Measurements from ENCODE around the gene GCC2. TPM values are rescaled to one million over a fixed set of nuclear protein-coding genes. Genes with fewer than 3 reads are reported as not detected.

Gene GCC2
- total RNA-seq, 5 donors from 2014 or later (not counting 1 experiment from before 2014, with no cell fraction given): 97.3 to 152 (median 135) TPM

- no peak overlapping the region for H3K4me3 ChIP-seq (ENCODE audit: control insufficient read depth in 1 of 2, extremely low read depth in 1 of 2, low read length in 1 of 2)
- H3K9me3 ChIP-seq: peaks cover 6% of the 10 kb centered on the region
- H3K4me1 ChIP-seq (ENCODE audit: control insufficient read depth in 1 of 2, extremely low read depth in 1 of 2, insufficient read depth in 2 of 2, low read length in 2 of 2): peaks cover 0 to 14% of the 10 kb centered on the region in 2 experiments
- peaks cover 11 to 75% of the 10 kb centered on the region in 2 donors for H3K36me3 ChIP-seq (ENCODE audit: control insufficient read depth in 2 of 2, extremely low read depth in 1 of 2, insufficient read depth in 1 of 2, low read length in 1 of 2)
- Mint-ChIP-seq H3K9me3 (peaks cover 15 to 25% (median 16%) of the 10 kb centered on the region in 3 donors), H3K4me3 (no peak overlapping the region), H3K27me3 (no peaks in the 10 kb centered on the region), H3K27ac (no peak overlapping the region), H3K4me1 (peaks cover 65 to 79% (median 78%) of the 10 kb centered on the region in 3 donors), H3K36me3 (peaks cover 87% of the 10 kb centered on the region)
- DNase-seq (no peak), ATAC-seq (replicated peaks in 1 of 4) (no peak)
- ChIA-PET POLR2A (no interaction called here), CTCF (no interaction called here)
- no peaks in the 10 kb centered on the region for H3K27me3 ChIP-seq (replicated peaks in 1 of 2; ENCODE audit: control insufficient read depth in 2 of 2, extremely low read depth in 1 of 2, insufficient read depth in 2 of 2, low read length in 1 of 2)
- no CpG with 5 or more reads among the region's 1 CpG for WGBS (ENCODE audit: insufficient coverage)
- H3K27ac ChIP-seq (ENCODE audit: low read length): no peak overlapping the region
Observed at GRCh38 chr2:108459441-108459840, 10.4 kb downstream of the GCC2 start.

- Mint-ChIP-seq H3K36me3 (peaks cover 85% of the 10 kb centered on the region), H3K27me3 (no peaks in the 10 kb centered on the region), H3K4me3 (peak overlapping the region in 1 of 3 donors; percentile 6), H3K9me3 (peaks cover 15 to 25% (median 16%) of the 10 kb centered on the region in 3 donors), H3K4me1 (peaks cover 66 to 77% (median 77%) of the 10 kb centered on the region in 3 donors), H3K27ac (peak overlapping the region in 1 of 2 donors; percentile 54)
- WGBS (ENCODE audit: insufficient coverage): no CpG with 5 or more reads among the region's 4 CpGs
- POLR2A ChIA-PET: interaction anchor here in 1 of 2 donors (0.6 kb wide), 1 partner anchor 11 kb away, joined by 3 read pairs; no protein-coding TSS in a partner anchor
- CTCF ChIA-PET: no interaction called here
- DNase-seq (no peak), ATAC-seq (replicated peaks in 1 of 4) (no peak)
- peaks cover 6% of the 10 kb centered on the region for H3K9me3 ChIP-seq
- peaks cover 0 to 14% of the 10 kb centered on the region in 2 experiments for H3K4me1 ChIP-seq (ENCODE audit: control insufficient read depth in 1 of 2, extremely low read depth in 1 of 2, insufficient read depth in 2 of 2, low read length in 2 of 2)
- no peak overlapping the region for H3K4me3 ChIP-seq (ENCODE audit: control insufficient read depth in 1 of 2, extremely low read depth in 1 of 2, low read length in 1 of 2)
- peaks cover 11 to 75% of the 10 kb centered on the region in 2 donors for H3K36me3 ChIP-seq (ENCODE audit: control insufficient read depth in 2 of 2, extremely low read depth in 1 of 2, insufficient read depth in 1 of 2, low read length in 1 of 2)
- no peaks in the 10 kb centered on the region for H3K27me3 ChIP-seq (replicated peaks in 1 of 2; ENCODE audit: control insufficient read depth in 2 of 2, extremely low read depth in 1 of 2, insufficient read depth in 2 of 2, low read length in 1 of 2)
- no peak overlapping the region for H3K27ac ChIP-seq (ENCODE audit: low read length)
Observed at GRCh38 chr2:108460345-108461037, 11.5 kb downstream of the GCC2 start.

DNA sequence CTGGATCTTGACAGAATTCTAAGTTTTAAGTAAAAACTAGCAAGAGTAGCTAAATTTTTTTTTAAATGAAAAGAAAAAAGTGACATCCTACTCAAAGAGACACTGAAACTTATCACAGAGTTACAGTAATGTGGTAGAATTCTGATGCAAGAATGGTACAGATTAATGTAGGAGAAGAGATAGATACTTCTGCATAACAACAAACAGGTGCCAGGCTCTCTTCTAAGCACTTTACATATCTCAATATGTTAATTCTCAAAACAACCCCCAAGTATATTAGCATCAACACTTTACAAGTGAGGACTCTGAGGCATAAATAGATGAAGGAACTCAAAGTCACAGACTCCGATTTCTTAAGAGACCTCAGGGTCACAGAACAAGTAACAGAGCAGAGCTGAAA lies 28.1 kb downstream of the GCC2 start:
- DNase-seq: no peak
- Mint-ChIP-seq H3K36me3 (peaks cover 69% of the 10 kb centered on the region), H3K27ac (no peak overlapping the region), H3K27me3 (no peaks in the 10 kb centered on the region), H3K4me3 (no peak overlapping the region), H3K4me1 (peaks cover 0 to 13% (median 0%) of the 10 kb centered on the region in 3 donors), H3K9me3 (no peaks in the 10 kb centered on the region)
- Histone ChIP-seq H3K27me3 (replicated peaks in 1 of 2; ENCODE audit: control insufficient read depth in 2 of 2, extremely low read depth in 1 of 2, insufficient read depth in 2 of 2, low read length in 1 of 2) (no peaks in the 10 kb centered on the region), H3K36me3 (ENCODE audit: control insufficient read depth in 2 of 2, extremely low read depth in 1 of 2, insufficient read depth in 1 of 2, low read length in 1 of 2) (peaks cover 14 to 87% of the 10 kb centered on the region in 2 donors), H3K9me3 (no peaks in the 10 kb centered on the region), H3K4me3 (ENCODE audit: control insufficient read depth in 1 of 2, extremely low read depth in 1 of 2, low read length in 1 of 2) (no peak overlapping the region), H3K27ac (ENCODE audit: low read length) (no peak overlapping the region), H3K4me1 (ENCODE audit: control insufficient read depth in 1 of 2, extremely low read depth in 1 of 2, insufficient read depth in 2 of 2, low read length in 2 of 2) (no peaks in the 10 kb centered on the region)
- CTCF ChIA-PET: no interaction called here
- no CpG with 5 or more reads among the region's 1 CpG for WGBS (ENCODE audit: insufficient coverage)
- ATAC-seq (replicated peaks in 1 of 4): no peak
- POLR2A ChIA-PET: no interaction called here

GRCh38 chr2:108485253-108485652 lies 36.2 kb downstream of the GCC2 start:
- peaks cover 0 to 3% (median 0%) of the 10 kb centered on the region in 3 donors for H3K9me3 Mint-ChIP-seq
- peaks cover 4 to 72% of the 10 kb centered on the region in 2 donors for H3K36me3 ChIP-seq (ENCODE audit: control insufficient read depth in 2 of 2, extremely low read depth in 1 of 2, insufficient read depth in 1 of 2, low read length in 1 of 2)

GRCh38 chr2:108490506-108491122 lies 41.6 kb downstream of the GCC2 start:
- peaks cover 40% of the 10 kb centered on the region for H3K36me3 Mint-ChIP-seq
- no peak overlapping the region for H3K4me3 ChIP-seq (ENCODE audit: control insufficient read depth in 1 of 2, extremely low read depth in 1 of 2, low read length in 1 of 2)

More at GRCh38 chr2:108485253-108485652, 36.2 kb downstream of the GCC2 start:
- WGBS (ENCODE audit: insufficient coverage): no CpG with 5 or more reads among the region's 2 CpGs
- H3K36me3 Mint-ChIP-seq: peaks cover 50% of the 10 kb centered on the region
- no peak for DNase-seq
- H3K4me1 ChIP-seq (ENCODE audit: control insufficient read depth in 1 of 2, extremely low read depth in 1 of 2, insufficient read depth in 2 of 2, low read length in 2 of 2): no peaks in the 10 kb centered on the region
- POLR2A ChIA-PET: interaction anchor here in 1 of 2 donors (0.5 kb wide), 1 partner anchor 238 kb away, joined by 3 read pairs; no protein-coding TSS in a partner anchor
- H3K4me3 Mint-ChIP-seq: no peak overlapping the region
- H3K4me3 ChIP-seq (ENCODE audit: control insufficient read depth in 1 of 2, extremely low read depth in 1 of 2, low read length in 1 of 2): no peak overlapping the region
- H3K27me3 ChIP-seq (replicated peaks in 1 of 2; ENCODE audit: control insufficient read depth in 2 of 2, extremely low read depth in 1 of 2, insufficient read depth in 2 of 2, low read length in 1 of 2): no peaks in the 10 kb centered on the region
- H3K27me3 Mint-ChIP-seq: no peaks in the 10 kb centered on the region
- no peak overlapping the region for H3K27ac Mint-ChIP-seq
- peaks cover 0 to 8% (median 0%) of the 10 kb centered on the region in 3 donors for H3K4me1 Mint-ChIP-seq
- no peak for ATAC-seq (replicated peaks in 1 of 4)
- peaks cover 3% of the 10 kb centered on the region for H3K9me3 ChIP-seq
- no peak overlapping the region for H3K27ac ChIP-seq (ENCODE audit: low read length)
- CTCF ChIA-PET: interaction anchor here in 1 of 2 donors (2.0 kb wide), 1 partner anchor 99 kb away, joined by 6 read pairs; no protein-coding TSS in a partner anchor

GRCh38 chr2:108491848-108492247 lies 42.8 kb downstream of the GCC2 start:
- Histone ChIP-seq H3K4me3 (ENCODE audit: control insufficient read depth in 1 of 2, extremely low read depth in 1 of 2, low read length in 1 of 2) (no peak overlapping the region), H3K4me1 (ENCODE audit: control insufficient read depth in 1 of 2, extremely low read depth in 1 of 2, insufficient read depth in 2 of 2, low read length in 2 of 2) (no peaks in the 10 kb centered on the region), H3K36me3 (ENCODE audit: control insufficient read depth in 2 of 2, extremely low read depth in 1 of 2, insufficient read depth in 1 of 2, low read length in 1 of 2) (peaks cover 0 to 61% of the 10 kb centered on the region in 2 donors), H3K27ac (ENCODE audit: low read length) (no peak overlapping the region), H3K27me3 (replicated peaks in 1 of 2; ENCODE audit: control insufficient read depth in 2 of 2, extremely low read depth in 1 of 2, insufficient read depth in 2 of 2, low read length in 1 of 2) (no peaks in the 10 kb centered on the region), H3K9me3 (no peaks in the 10 kb centered on the region)
- peaks cover 40% of the 10 kb centered on the region for H3K36me3 Mint-ChIP-seq
- no peaks in the 10 kb centered on the region for H3K27me3 Mint-ChIP-seq
- no peak overlapping the region for H3K27ac Mint-ChIP-seq
- H3K4me3 Mint-ChIP-seq: no peak overlapping the region
- no peaks in the 10 kb centered on the region for H3K9me3 Mint-ChIP-seq
- CTCF ChIA-PET: no interaction called here
- POLR2A ChIA-PET: interaction anchor here in 1 of 2 donors (0.5 kb wide), 1 partner anchor 38 kb away, joined by 4 read pairs; no protein-coding TSS in a partner anchor
- ATAC-seq (replicated peaks in 1 of 4) (no peak), DNase-seq (no peak)
- peaks cover 0 to 8% (median 1%) of the 10 kb centered on the region in 3 donors for H3K4me1 Mint-ChIP-seq

More at GRCh38 chr2:108490506-108491122, 41.6 kb downstream of the GCC2 start:
- Mint-ChIP-seq H3K27ac (no peak overlapping the region), H3K4me1 (peaks cover 0 to 8% (median 1%) of the 10 kb centered on the region in 3 donors), H3K9me3 (no peaks in the 10 kb centered on the region), H3K4me3 (no peak overlapping the region), H3K27me3 (no peaks in the 10 kb centered on the region)
- Histone ChIP-seq H3K9me3 (no peaks in the 10 kb centered on the region), H3K27me3 (replicated peaks in 1 of 2; ENCODE audit: control insufficient read depth in 2 of 2, extremely low read depth in 1 of 2, insufficient read depth in 2 of 2, low read length in 1 of 2) (no peaks in the 10 kb centered on the region), H3K36me3 (ENCODE audit: control insufficient read depth in 2 of 2, extremely low read depth in 1 of 2, insufficient read depth in 1 of 2, low read length in 1 of 2) (peaks cover 0 to 66% of the 10 kb centered on the region in 2 donors), H3K4me1 (ENCODE audit: control insufficient read depth in 1 of 2, extremely low read depth in 1 of 2, insufficient read depth in 2 of 2, low read length in 2 of 2) (no peaks in the 10 kb centered on the region), H3K27ac (ENCODE audit: low read length) (no peak overlapping the region)
- no peak for ATAC-seq (replicated peaks in 1 of 4)
- no peak for DNase-seq
- ChIA-PET POLR2A (interaction anchor here in 1 of 2 donors (0.5 kb wide), 1 partner anchor 15 kb away, joined by 3 read pairs; no protein-coding TSS in a partner anchor), CTCF (no interaction called here)
